ENCODE measurements around the gene ABHD14A. TPM values are rescaled to one million over a fixed set of nuclear protein-coding genes. Genes with fewer than 3 reads are reported as not detected.

Gene ABHD14A
- polyA plus RNA-seq, 1 of the 3 experiments (the other 2 are of a cell fraction): 31.5 TPM

GRCh38 chr3:51958603-51959521 lies 16.0 kb upstream of the ABHD14A start:
- Histone ChIP-seq H3K9me3 (no peaks in the 10 kb centered on the region), H3F3A (replicated peaks; ENCODE audit: insufficient read depth) (peaks cover 3% of the 10 kb centered on the region), H3K36me3 (replicated peaks in 1 of 2; ENCODE audit: control insufficient read depth in 1 of 2, insufficient read depth in 2 of 2, low read length in 1 of 2) (peaks cover 5 to 42% of the 10 kb centered on the region in 2 experiments), H3K9me2 (no peaks in the 10 kb centered on the region), H3K9ac (no peak overlapping the region), H3K27ac (ENCODE audit: low read depth in 2 of 2, low read length in 1 of 2) (no peak overlapping the region), H3K4me3 (ENCODE audit: low read depth in 2 of 2, low read length in 1 of 2) (no peak overlapping the region), H3K79me2 (ENCODE audit: insufficient read depth) (0 out of 2 replicates have a peak, but pooled peaks cover 4% of the 10 kb centered on the region), H2AFZ (ENCODE audit: low read depth) (no peak overlapping the region), H4K20me1 (ENCODE audit: insufficient read depth) (0 out of 2 replicates have a peak, but pooled peaks cover 4% of the 10 kb centered on the region), H3K27me3 (ENCODE audit: insufficient read depth) (no peaks in the 10 kb centered on the region), H3K4me1 (ENCODE audit: control insufficient read depth in 1 of 2, insufficient read depth in 2 of 2, low read depth in 1 of 2, low read length in 1 of 2) (peaks cover 1 to 16% of the 10 kb centered on the region in 2 experiments; a peak in 2 of 4 replicates), H3K4me2 (no peak overlapping the region)
- DNase-seq: no peak
- no peak for TF ChIP-seq TAF1 (IDR thresholded peaks at IDR 0.05; ENCODE audit: borderline replicate concordance, low read depth, low read length)
- no peak for TF ChIP-seq GATA2 (CRISPR knock-in tag; IDR thresholded peaks at IDR 0.05)
- no peak for TF ChIP-seq SIN3A (IDR thresholded peaks at IDR 0.05; ENCODE audit: borderline replicate concordance, low read depth, low read length)
- no peak for TF ChIP-seq TCF12 (IDR thresholded peaks at IDR 0.05)
- TF ChIP-seq REST (IDR thresholded peaks at IDR 0.05; ENCODE audit: low read depth, low read length): no peak
- TF ChIP-seq CHD2 (IDR thresholded peaks at IDR 0.05; ENCODE audit: low read length, partially characterized antibody): no peak
- no peak for TF ChIP-seq IRF3 (IDR thresholded peaks at IDR 0.05; ENCODE audit: low read depth, low read length)
- TF ChIP-seq YY1 (IDR thresholded peaks at IDR 0.05; ENCODE audit: low read depth): no peak
- no peak for TF ChIP-seq FOSL2 (IDR thresholded peaks at IDR 0.05; ENCODE audit: borderline replicate concordance, low read depth)
- TF ChIP-seq USF2 (IDR thresholded peaks at IDR 0.05; ENCODE audit: borderline replicate concordance, low read depth, low read length): no peak
- no peak for TF ChIP-seq CTCF (IDR thresholded peaks at IDR 0.05)
- TF ChIP-seq TEAD4 (IDR thresholded peaks at IDR 0.05; ENCODE audit: borderline replicate concordance, insufficient read depth): no peak
- TF ChIP-seq RAD21 (IDR thresholded peaks at IDR 0.05; ENCODE audit: low read length): no peak
- no peak for TF ChIP-seq MEF2A (IDR thresholded peaks at IDR 0.05; ENCODE audit: borderline replicate concordance, low read depth)
- ChIA-PET POLR2A (no interaction called here), CTCF (interaction anchor here (1.0 to 10.7 kb wide), 5 partner anchors 11 to 150 kb away, joined by 3 to 84 read pairs (median 4); partner anchors contain the start of genes ABHD14A and ABHD14B)
- 96% methylated on average over 17 of the region's 20 CpGs for WGBS (ENCODE audit: low lambda C conversion rate)

Data from SK-N-SH (cell line).